Left lobe of liver (tissue), 2 donors: ENCODE measurements around the gene ZMAT5. TPM values are rescaled to one million over a fixed set of nuclear protein-coding genes. Genes with fewer than 3 reads are reported as not detected.

Experiments
- ATAC-seq: fragments of 200-7000 bp; cut with Tn5 transposase; one replicate; pipeline ENCODE4 v1.9.1; 2020; ENCODE audit warnings: mild to moderate bottlenecking, moderate library complexity
- DNase-seq: peaks from one replicate; pipeline ENCODE4 v3.0.0-alpha.2; 2020; ENCODE audit warnings: low spot score
- total RNA-seq: library from RNA; stranded (reverse); gene quantifications from one replicate; pipeline ENCODE4 v1.2.1, GENCODE V29; 2021
- donor health status: DM: no; HTN: no; CAD: no; lungs with moderate emphysema.
- donor health status: DM: no; HTN: yes; CAD: no.

ZMAT5 gene, protein sequence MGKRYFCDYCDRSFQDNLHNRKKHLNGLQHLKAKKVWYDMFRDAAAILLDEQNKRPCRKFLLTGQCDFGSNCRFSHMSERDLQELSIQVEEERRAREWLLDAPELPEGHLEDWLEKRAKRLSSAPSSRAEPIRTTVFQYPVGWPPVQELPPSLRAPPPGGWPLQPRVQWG
- 11.1 TPM for total RNA-seq

DNA sequence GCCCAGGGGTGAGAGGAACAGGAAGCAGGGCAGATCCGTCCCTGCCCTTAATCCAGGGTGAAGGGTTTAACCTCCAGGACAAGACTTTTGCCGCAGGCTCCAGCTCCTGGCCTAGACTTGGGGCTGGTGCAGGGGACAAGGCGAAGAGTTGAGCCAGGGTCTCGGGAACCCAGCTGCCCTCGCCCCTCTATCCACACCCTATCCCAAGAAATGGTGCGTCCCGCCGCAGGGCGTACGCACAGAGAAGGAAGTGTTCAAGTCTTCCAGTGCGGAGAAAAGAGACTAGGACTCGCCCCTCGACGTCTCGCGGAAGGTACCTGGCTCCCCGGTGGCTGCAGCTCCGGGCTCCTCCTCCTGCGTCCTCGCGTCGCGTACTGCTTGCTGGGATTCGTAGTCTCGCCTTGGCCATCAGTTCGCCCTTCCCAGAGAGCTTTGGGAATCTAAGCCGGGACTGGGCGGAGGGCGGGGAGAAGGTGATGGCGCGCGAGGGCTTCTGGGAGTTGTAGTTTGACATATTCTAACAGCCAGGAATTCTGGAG lies at the start of gene ZMAT5:
TSS of gene ZMAT5 (minus strand) at position 376 of the 539 bp plus-strand sequence. CDS start 18,463 bp downstream, outside the sequence.
- peak; percentile 98 for ATAC-seq
- peak; percentile 96 for DNase-seq

- ATAC-seq: no peak
- DNase-seq: no peak
Observed at GRCh38 chr22:29816539-29816938, 49.7 kb upstream of the ZMAT5 start.

DNA sequence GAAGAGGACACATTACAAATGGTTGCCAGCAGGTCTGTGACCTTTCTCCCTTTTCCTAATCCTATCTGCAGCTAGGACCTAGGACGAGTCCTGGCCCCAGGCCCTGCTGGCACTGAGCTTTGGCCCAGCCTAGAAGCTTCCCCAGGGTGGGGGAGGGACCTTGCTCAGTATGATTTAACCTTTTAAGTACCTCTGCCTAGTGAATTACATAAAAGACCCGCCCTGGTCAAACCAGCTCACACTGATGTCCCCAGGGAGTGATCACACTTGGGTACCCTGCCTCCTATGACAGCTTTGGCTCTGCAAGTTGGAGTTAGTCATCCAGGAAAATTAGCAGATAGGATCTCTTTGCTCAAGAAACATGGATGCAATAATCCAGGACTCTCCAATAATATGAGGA lies 49.3 kb upstream of the ZMAT5 start:
- ATAC-seq (peak; percentile 74), DNase-seq (peak; percentile 94)

DNA sequence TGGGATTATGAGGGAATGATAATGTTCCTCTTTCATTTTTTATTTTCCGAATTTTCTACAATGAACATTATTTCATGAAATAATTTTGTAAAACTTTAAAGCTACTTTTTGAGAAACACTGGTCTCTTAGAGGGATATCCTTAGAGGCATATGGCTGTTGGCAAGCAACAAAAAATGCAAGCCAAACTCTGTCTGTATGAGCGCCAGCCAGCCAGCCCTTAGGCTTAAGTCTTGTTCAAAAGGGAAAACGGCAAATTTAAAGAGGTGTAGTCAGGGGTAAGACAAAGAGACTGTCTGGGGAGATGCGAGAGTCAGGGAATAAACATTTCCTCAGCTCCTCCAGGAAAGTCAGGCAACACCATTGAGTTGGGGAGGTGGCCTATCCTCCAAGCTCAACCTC lies 48.8 kb upstream of the ZMAT5 start:
- ATAC-seq (peak; percentile 1), DNase-seq (no peak)

- ATAC-seq (peak; percentile 9), DNase-seq (no peak)
Observed at GRCh38 chr22:29814003-29814402, 47.2 kb upstream of the ZMAT5 start.

GRCh38 chr22:29813563-29813962 lies 46.8 kb upstream of the ZMAT5 start:
- ATAC-seq (peak; percentile 1), DNase-seq (no peak)

GRCh38 chr22:29813126-29813525 lies 46.3 kb upstream of the ZMAT5 start:
- DNase-seq: peak; percentile 82
- ATAC-seq: peak; percentile 66

GRCh38 chr22:29811377-29811776 lies 44.6 kb upstream of the ZMAT5 start:
- peak; percentile 67 for ATAC-seq
- DNase-seq: peak; percentile 88

GRCh38 chr22:29810216-29810615 lies 43.4 kb upstream of the ZMAT5 start:
- no peak for DNase-seq
- ATAC-seq: peak; percentile 22

DNA sequence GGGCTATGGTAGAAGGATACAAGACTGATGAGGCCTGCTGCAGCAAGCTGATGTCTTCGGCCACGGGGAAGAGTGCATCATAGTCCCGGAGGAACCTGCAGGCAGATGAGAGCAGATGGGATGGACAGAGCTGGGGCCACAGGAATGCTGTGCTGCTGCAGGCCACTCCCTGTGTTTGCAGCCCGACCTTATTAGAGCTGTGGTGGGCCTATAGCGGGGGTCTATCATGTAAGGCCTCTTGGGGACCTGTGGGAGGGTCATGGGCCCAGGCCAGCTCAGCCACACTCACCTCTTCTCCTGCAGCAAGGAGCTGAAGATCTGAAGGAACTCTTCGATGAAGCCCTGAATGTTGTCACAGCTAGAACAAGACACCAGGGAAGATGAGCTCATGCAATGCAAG lies 39.4 kb upstream of the ZMAT5 start:
- ATAC-seq (no peak), DNase-seq (no peak)

DNA sequence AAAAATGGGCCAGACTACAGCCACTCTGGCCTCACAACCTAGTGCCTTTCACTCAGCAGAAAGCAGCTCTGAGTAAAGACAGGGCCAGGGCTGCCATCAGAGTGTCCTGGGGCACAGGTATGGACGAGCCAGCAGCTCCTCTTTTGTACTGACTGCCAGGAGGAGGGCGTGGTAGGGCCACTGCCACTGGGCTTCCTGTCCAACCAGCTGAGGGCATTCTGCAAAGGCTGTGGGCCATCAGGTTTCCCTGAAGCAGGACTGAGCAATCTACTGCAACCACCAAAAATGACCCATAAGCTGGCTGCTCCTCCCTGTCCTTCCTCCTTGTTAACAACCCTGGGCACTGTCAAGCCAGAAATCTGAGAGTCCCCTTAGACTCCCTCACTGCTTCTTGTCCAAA lies 38.2 kb upstream of the ZMAT5 start:
- no peak for DNase-seq

GRCh38 chr22:29803190-29803589 lies 36.4 kb upstream of the ZMAT5 start:
- ATAC-seq (no peak), DNase-seq (no peak)

More for the DNA sequence above, 38.2 kb upstream of the ZMAT5 start:
- no peak for ATAC-seq

DNA sequence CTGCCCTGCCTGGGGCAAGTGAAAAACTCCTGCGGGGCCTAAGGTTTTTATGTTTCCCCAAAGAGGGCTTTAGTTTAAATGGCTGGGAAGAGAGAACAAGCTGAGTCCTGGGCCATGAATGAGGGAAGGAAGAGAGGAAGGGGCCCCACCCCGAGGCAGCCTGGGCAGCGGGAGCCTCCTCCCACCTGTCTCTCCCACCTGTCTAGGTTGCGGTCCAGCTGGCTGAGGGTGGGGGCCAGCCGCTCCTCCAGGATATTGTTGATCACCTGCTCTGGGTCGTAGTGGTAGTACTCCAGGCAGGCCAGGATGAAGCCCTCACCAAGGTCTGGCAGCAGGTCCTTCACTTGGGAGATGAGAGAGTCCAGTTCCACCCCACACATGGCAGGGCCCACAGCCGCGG lies 35.0 kb upstream of the ZMAT5 start:
- no peak for DNase-seq
- no peak for ATAC-seq

- DNase-seq (no peak), ATAC-seq (no peak)
Observed at GRCh38 chr22:29801153-29801552, 34.3 kb upstream of the ZMAT5 start.

GRCh38 chr22:29799217-29799680 lies 32.4 kb upstream of the ZMAT5 start:
- DNase-seq: peak; percentile 95
- ATAC-seq: peak; percentile 85

DNA sequence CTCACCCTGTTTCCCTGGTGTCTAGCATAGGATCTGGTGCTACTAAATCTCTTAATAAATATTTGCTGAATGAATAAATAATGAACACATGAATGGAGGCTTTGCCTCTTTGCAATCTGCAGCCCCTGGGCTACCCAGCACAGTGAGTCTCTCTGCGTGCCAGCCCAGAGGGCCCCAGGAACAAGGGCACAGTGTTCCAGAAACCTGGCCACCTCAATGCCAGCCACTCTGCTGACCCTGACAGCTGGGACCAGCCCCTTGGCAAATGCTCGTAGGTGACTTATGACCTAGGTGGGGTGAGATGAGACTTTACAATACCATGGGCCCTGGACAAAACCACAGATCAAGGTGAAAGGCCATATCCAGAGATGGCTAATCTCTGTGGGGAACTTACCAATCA lies 32.0 kb upstream of the ZMAT5 start:
- ATAC-seq: peak; percentile 83

DNA sequence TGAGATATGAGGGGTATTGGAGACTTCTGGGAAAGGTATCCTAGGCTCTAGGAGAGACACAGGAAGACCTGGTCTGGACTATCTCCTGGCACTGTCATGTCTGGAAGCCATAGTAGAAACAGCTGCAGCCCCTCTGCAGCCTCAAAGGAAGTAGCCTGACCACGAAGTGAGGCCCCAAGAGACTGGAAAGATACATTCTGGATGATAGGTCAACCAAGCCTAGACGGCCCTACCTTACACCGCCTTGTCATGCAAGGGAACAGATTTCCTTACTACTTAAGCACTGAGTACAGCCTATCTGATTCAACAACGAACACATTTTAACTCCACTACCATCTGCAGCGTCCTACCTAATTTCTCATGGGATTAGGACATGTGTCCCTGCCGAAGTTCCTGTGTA lies 31.5 kb upstream of the ZMAT5 start:
- ATAC-seq (peak; percentile 1), DNase-seq (no peak)

More for the DNA sequence above, 32.0 kb upstream of the ZMAT5 start:
- DNase-seq: peak; percentile 91

DNA sequence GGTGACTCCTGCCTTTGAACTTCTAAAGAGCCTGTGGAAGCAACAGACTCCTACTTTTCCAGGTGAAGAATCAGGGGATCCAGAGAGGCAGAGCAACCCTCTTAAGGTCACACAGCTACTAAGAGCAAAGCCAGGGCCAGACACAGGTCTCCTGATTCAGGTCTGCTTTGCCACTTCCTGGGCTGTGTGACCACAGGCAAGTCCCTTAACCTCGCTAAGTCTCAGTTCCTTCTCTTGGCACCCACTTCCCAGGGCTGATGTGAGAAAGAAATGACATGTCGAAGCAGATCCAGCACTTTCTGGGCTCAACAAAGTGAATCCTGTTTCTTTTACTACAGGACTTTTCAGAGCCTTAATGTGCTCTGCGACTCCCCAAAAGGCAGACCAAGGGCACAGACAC lies 30.5 kb upstream of the ZMAT5 start:
- ATAC-seq (no peak), DNase-seq (no peak)

DNA sequence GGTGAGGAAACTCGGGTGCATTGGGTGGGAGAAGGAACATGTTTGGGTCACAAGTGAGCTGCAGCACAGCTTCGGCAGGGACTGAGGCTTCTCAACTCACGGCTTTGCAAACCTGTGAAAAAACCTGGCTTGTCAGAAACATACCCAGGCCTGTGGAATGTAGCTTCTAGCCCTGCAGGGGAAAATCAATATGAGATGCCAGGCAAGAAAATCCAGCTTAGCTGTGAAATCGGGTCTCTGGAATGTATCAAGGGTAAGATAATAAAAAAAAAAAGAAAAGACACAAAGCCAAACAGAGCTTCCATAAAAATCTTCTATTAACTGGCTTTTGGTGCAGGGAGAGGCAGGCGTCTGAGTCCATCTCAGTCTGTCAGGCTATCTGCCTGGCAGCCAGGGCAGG lies 28.9 kb upstream of the ZMAT5 start:
- DNase-seq (no peak), ATAC-seq (no peak)

- ATAC-seq (no peak), DNase-seq (no peak)
Observed at GRCh38 chr22:29793396-29793795, 26.6 kb upstream of the ZMAT5 start.

DNA sequence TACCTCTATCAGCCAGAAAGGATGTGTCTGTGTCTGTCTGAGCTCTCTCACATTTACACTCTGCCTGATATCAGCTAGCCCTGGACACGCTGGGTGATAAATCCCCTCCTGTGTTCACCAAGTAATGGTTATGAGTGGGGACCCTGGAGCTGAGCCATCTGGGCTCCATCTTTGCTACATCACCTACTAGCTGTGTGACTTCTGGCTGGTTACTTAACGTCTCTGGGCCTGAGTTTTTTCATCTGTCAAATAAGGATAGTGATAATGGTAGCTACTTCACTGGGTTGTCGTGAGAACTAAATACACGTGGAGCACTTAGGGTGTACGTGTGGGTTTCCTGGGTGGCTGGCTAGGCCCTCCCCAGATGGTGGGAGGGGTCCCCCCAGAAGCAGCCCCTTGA lies 23.3 kb upstream of the ZMAT5 start:
- ATAC-seq: no peak
- no peak for DNase-seq

GRCh38 chr22:29788339-29789279 lies 21.8 kb upstream of the ZMAT5 start:
- ATAC-seq (no peak), DNase-seq (no peak)
